A549 treated with Hydrocortisone at 1 μM for 4 hours (cell line): ENCODE measurements around the gene HOXB1. TPM values are rescaled to one million over a fixed set of nuclear protein-coding genes. Genes with fewer than 3 reads are reported as not detected.

Source experiments
- total RNA-seq: library from RNA; stranded (reverse); fragments of 200-300 nt; extraction: Qiagen RNA extraction; gene quantifications from 5 replicates; pipeline ENCODE4 v1.2.3, GENCODE V29; 2022

HOXB1 gene
- total RNA-seq: not detected in 5 replicates

DNA sequence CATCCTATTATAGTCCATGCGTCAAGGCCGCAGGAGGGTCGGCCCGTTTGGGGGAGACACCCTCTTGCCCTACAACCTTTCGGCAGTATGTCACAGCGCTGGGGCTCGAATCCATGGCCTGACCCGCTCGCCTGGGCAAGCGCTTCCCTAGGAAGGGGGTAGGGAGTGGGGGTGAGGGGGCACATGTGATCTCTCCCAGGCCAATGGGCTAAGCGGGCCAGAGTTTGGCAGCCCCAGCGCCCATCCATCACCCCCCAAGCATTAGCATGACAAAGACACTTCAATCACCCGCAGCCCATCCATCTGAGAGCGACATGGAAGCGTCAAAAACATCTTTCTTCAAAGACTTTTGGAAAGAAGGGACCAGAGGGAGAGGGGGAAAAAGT, at the start of gene HOXB1:
HOXB1 (minus strand) TSS at position 125 of the 386 bp plus-strand sequence; CDS start at position 18, 107 bp downstream.

DNA sequence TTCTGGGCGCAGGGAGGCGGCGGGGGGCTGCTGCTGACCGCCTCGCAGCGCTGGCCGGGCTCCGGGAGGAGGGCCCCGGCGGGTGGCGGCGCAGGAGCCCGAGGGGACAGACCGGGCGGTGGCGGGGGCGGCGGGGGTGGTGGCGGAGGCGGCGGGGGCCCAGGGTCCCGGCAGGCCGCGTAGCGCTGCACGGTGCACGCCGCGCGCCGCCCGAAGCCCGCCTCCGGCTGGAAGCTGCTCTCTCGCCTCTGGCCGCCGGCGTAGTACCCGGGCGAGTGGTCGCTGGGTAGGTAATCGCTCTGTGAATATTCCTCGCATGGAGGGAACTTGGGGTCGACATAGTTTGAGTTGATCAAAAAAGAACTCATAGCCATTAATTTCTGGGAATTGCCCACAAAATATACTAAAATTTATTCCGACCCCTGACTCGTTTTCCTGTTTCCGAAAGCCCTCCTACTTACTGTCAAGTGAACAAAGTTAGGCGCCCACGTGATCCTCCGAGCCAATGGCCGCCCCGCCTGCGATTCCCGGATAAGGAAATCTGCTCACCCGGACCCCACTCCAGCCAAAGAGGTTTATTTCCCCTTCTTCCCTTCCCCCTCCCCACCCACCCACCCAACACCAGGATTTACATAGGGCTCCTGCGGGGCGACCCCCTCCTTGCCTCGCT, 47.3 kb upstream of the HOXB1 start, which contains the start of gene HOXB4:
HOXB4 (minus strand) TSS at position 405 of the 670 bp plus-strand sequence; CDS start at position 374, 31 bp downstream.

DNA sequence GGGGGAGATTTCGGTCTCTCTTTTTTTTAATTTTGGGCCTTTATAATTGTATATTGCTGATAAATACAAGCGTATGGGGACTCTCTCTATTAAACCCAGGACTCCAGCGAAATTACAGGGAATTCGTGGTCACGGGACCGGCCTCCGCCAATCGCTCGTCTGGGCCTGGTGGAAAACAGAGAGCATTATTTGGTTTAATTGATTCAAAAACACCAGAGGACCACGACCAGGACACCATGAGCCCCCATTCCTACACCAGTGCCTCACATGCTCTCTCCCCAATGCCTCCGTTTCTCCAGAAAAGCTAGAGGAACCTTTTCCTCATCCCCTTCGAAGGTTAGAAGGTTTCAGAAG, 14.2 kb upstream of the HOXB1 start, which contains the start of gene HOXB2:
HOXB2 (minus strand) TSS at position 88 of the 354 bp plus-strand sequence. CDS start 198 bp downstream, outside the sequence.

Other genes starting within 250 kb of the HOXB1 start
- gene SKAP1, start 100.8 kb downstream of the HOXB1 start, total RNA-seq: 0.17 TPM in 1 of 5 replicates, not detected in the others
- gene HOXB2, start 14.1 kb upstream of the HOXB1 start, total RNA-seq: 0.30 to 0.72 TPM (median 0.61 TPM) in 5 replicates
- gene HOXB4, start 47.3 kb upstream of the HOXB1 start, total RNA-seq: 0.09 to 0.16 TPM (median 0.13 TPM) in 5 replicates
- 3.1 to 5.3 TPM (median 5.0 TPM) in 5 replicates for gene HOXB3, start 59.2 kb upstream of the HOXB1 start, total RNA-seq
- 1.5 to 2.3 TPM (median 1.9 TPM) in 5 replicates for gene HOXB5, start 62.8 kb upstream of the HOXB1 start, total RNA-seq
- gene HOXB6, start 74.0 kb upstream of the HOXB1 start, total RNA-seq: 3.1 to 5.7 TPM (median 4.1 TPM) in 5 replicates
- 28.6 to 32.1 TPM (median 31.4 TPM) in 5 replicates for gene HOXB7, start 80.0 kb upstream of the HOXB1 start, total RNA-seq
- gene HOXB8, start 84.3 kb upstream of the HOXB1 start, total RNA-seq: 5.8 to 7.1 TPM (median 6.7 TPM) in 5 replicates
- gene HOXB9, start 95.3 kb upstream of the HOXB1 start, total RNA-seq: 6.6 to 7.3 TPM (median 6.9 TPM) in 5 replicates
- not detected in 5 replicates for gene PRAC1, start 191.5 kb upstream of the HOXB1 start, total RNA-seq
- gene PRAC2, start 192.2 kb upstream of the HOXB1 start, total RNA-seq: not detected in 5 replicates
- gene HOXB13, start 197.7 kb upstream of the HOXB1 start, total RNA-seq: 1.7 to 2.2 TPM (median 2.1 TPM) in 5 replicates